Measurements from ENCODE around the gene USP25.

GRCh38 chr21:15908187-15908586 is 178.4 kb downstream of the USP25 start:
- TF ChIP-seq CTCF (IDR thresholded peaks at IDR 0.05) (no peak), TCF7L2 (IDR thresholded peaks at IDR 0.05; ENCODE audit: low read depth, low read length) (no peak), POLR2AphosphoS5 (IDR thresholded peaks at IDR 0.05; ENCODE audit: low read depth, low read length) (no peak), REST (IDR thresholded peaks at IDR 0.05; ENCODE audit: insufficient read depth in 1 of 2, low read depth in 2 of 2, low read length in 1 of 2) (no peak)

Data from Panc1 (cell line).